Measurements from ENCODE around the gene CNIH4.
"Not testable (repeated sequence)": the region's sequence is repeated elsewhere in the genome, so short reads cannot be mapped to it uniquely, and the experiment has no call there.

CNIH4 gene

GRCh38 chr1:224404916-224405603, 48.4 kb downstream of the CNIH4 start:
- DNase-seq = no peak

- DNase-seq = no peak
These were observed 48.9 kb downstream of the CNIH4 start for GRCh38 chr1:224405604-224405970.

- DNase-seq = no peak
These were observed 49.5 kb downstream of the CNIH4 start for GRCh38 chr1:224406216-224406615.

- no peak for DNase-seq
These were observed 51.1 kb downstream of the CNIH4 start for GRCh38 chr1:224407571-224408293.

GRCh38 chr1:224408294-224408590, 51.6 kb downstream of the CNIH4 start:
- DNase-seq = no peak

- no peak for DNase-seq
These were observed 55.1 kb downstream of the CNIH4 start for GRCh38 chr1:224411766-224412165.

GRCh38 chr1:224420106-224420505, 63.4 kb downstream of the CNIH4 start:
- no peak for DNase-seq

- DNase-seq = no peak
These were observed 68.7 kb downstream of the CNIH4 start for GRCh38 chr1:224425279-224425884.

GRCh38 chr1:224426869-224427268, 70.2 kb downstream of the CNIH4 start:
- DNase-seq = not testable (repeated sequence)

GRCh38 chr1:224427346-224427745, 70.7 kb downstream of the CNIH4 start:
- no peak for DNase-seq

GRCh38 chr1:224428713-224429112, 72.0 kb downstream of the CNIH4 start:
- not testable (repeated sequence) for DNase-seq
